Measurements from ENCODE around the gene PTGIS. TPM values are rescaled to one million over a fixed set of nuclear protein-coding genes. Genes with fewer than 3 reads are reported as not detected.
A peak's percentile ranks its signal among the peaks of the same experiment; 100 is the strongest.

PTGIS gene
- total and polyA plus RNA-seq, 2 donors (not counting 3 experiments of a cell fraction or from before 2014, with no cell fraction given), result 6.2 to 11.8 TPM

DNA sequence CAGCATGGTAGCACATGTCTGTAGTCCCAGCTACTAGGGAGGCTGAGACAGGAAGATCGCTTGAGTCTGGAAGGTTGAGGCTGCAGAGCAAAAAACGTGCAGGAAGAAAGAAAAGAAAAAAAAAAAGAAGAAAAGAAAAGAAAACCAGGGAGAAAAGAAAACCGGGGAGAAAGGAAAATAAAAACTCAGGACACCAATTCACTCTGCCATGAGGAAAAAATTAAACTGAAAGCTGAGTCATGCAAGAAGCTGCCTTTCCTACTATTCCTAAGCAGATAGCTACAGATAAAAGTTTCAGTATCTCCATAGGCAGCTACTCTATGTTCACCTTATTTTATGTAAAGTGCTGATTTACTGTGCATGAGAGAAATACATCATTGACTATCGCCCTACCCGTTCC lies 10.5 kb downstream of the PTGIS start:
- Histone ChIP-seq H3K9ac (replicated peaks; ENCODE audit: extremely low read depth, insufficient read depth, low read length) (no peak overlapping the region), H4K20me1 (replicated peaks; ENCODE audit: control insufficient read depth, extremely low read depth, insufficient read depth, low read length) (no peaks in the 10 kb centered on the region), H3K9me3 (replicated peaks; ENCODE audit: control insufficient read depth, insufficient read depth, low read length) (no peaks in the 10 kb centered on the region), H3K27me3 (ENCODE audit: control insufficient read depth in 2 of 2, insufficient read depth in 2 of 2, low read length in 2 of 2) (no peaks in the 10 kb centered on the region), H3K27ac (ENCODE audit: insufficient read depth, low read depth, low read length) (no peak overlapping the region), H3K36me3 (ENCODE audit: control insufficient read depth in 2 of 2, extremely low read depth in 1 of 2, insufficient read depth in 2 of 2, low read length in 2 of 2) (no peaks in the 10 kb centered on the region), H3K79me2 (ENCODE audit: control insufficient read depth, insufficient read depth, low read length) (no peaks in the 10 kb centered on the region), H2AFZ (ENCODE audit: low read depth, low read length) (peak overlapping the region; percentile 74), H3K9me1 (replicated peaks; ENCODE audit: control insufficient read depth, extremely low read depth, insufficient read depth, low read length) (no peaks in the 10 kb centered on the region), H3K4me1 (ENCODE audit: control insufficient read depth, extremely low read depth, insufficient read depth, low read length) (peaks cover 27% of the 10 kb centered on the region), H3K4me3 (replicated peaks in 1 of 3; ENCODE audit: insufficient read depth in 1 of 3, low read depth in 1 of 3, low read length in 3 of 3) (no peak overlapping the region), H3K4me2 (ENCODE audit: insufficient read depth, low read length) (peak overlapping the region; percentile 10)
- TF ChIP-seq POLR2A (IDR thresholded peaks at IDR 0.05; ENCODE audit: low read depth, low read length) (no peak), GATA2 (IDR thresholded peaks at IDR 0.05; ENCODE audit: insufficient read depth, insufficient read length, low read depth, low read length) (no peak), FOS (IDR thresholded peaks at IDR 0.05; ENCODE audit: borderline replicate concordance, insufficient read depth, low read length) (no peak), JUN (IDR thresholded peaks at IDR 0.05; ENCODE audit: borderline replicate concordance, insufficient read depth, insufficient read length, low read depth) (no peak), CTCF (IDR thresholded peaks at IDR 0.05; ENCODE audit: extremely low read depth in 1 of 2, insufficient read depth in 1 of 2, low read depth in 1 of 2, low read length in 2 of 2) (no peak), POLR2AphosphoS5 (IDR thresholded peaks at IDR 0.05; ENCODE audit: insufficient read depth, low read depth, low read length) (no peak), MYC (IDR thresholded peaks at IDR 0.05; ENCODE audit: low read depth, low read length) (no peak), MAX (IDR thresholded peaks at IDR 0.05; ENCODE audit: insufficient read depth, insufficient read length) (no peak), EZH2 (IDR thresholded peaks at IDR 0.05; ENCODE audit: borderline replicate concordance, low read depth, low read length, severe bottlenecking) (no peak)
- ChIA-PET POLR2A (no interaction called here), CTCF (interaction anchor here (1.4 to 4.4 kb wide), 6 partner anchors 9 to 52 kb away, joined by 3 to 48 read pairs (median 7); no protein-coding TSS in a partner anchor)
- FAIRE-seq, result no peak
- peak; percentile 32 for DNase-seq (ENCODE audit: low read depth, low spot score)
- intact Hi-C loops (cut with micrococcal nuclease), result no loop called here
- BruUV-seq (replicated peaks), result no TSS peak
- dilution Hi-C loops (cut with MboI; ENCODE audit: extremely low pct_ligation_motif_present, low sequenced_read_pairs), result no loop called here
